HEK293 (cell line): Measurements from ENCODE around the gene RTP5.

ENCODE experiments used
- CTCF ChIA-PET: fragments of 350-600 bp; formaldehyde crosslinking; extraction: SDS; loops from one replicate; lab custom pipeline; 2021; ENCODE audit warnings: antibody characterized with exemption; lab: Yijun Ruan, JAX
- POLR2A ChIA-PET: fragments of 300-600 bp; formaldehyde crosslinking; extraction: SDS; loops from one replicate; lab custom pipeline; 2020; ENCODE audit warnings: antibody characterized with exemption, inconsistent platforms; lab: Yijun Ruan, JAX
- H3K27ac ChIP-seq: fragments of 200-500 bp; sonication (Bioruptor generic); 2 replicates; pipeline ENCODE4 v1.5.1; 2014; ENCODE audit warnings: low read depth, low read length, control low read depth, inconsistent platforms; ENCODE audit errors: extremely low read depth
- H3K36me3 ChIP-seq, 2 experiments: fragments of 200-500 bp in 1 of 2; sonication (Bioruptor generic) in 1 of 2; 1 replicate in 1 of 2; 2 replicates in 1 of 2; pipeline ENCODE4 v1.5.1; 2014 to 2017; ENCODE audit warnings: inconsistent platforms in 2 of 2, low read length in 2 of 2; ENCODE audit not compliant: control insufficient read depth in 2 of 2, insufficient read depth in 1 of 2
- H3K4me1 ChIP-seq: fragments of 200-500 bp; sonication (Bioruptor generic); 2 replicates; pipeline ENCODE4 v1.5.1; 2014; ENCODE audit warnings: mild to moderate bottlenecking, low read length, inconsistent platforms; ENCODE audit not compliant: control insufficient read depth, insufficient read depth
- H3K4me3 ChIP-seq: 2 replicates; pipeline ENCODE4 v1.5.1; 2011; ENCODE audit warnings: low read depth, mild to moderate bottlenecking, control low read depth, low read length, moderate library complexity
- H3K9me3 ChIP-seq: fragments of 200-500 bp; sonication (Bioruptor generic); 2 replicates; pipeline ENCODE4 v1.5.1; 2014; ENCODE audit warnings: low read depth, low read length, inconsistent platforms; ENCODE audit not compliant: control insufficient read depth, insufficient read depth
- PRDM10 ChIP-seq: fragments of 450-650 bp; formaldehyde crosslinking; IDR thresholded peaks from 2 replicates; pipeline ENCODE4 v1.5.1; 2016; ENCODE audit warnings: missing biosample characterization, missing genetic modification characterization
- REPIN1 ChIP-seq: fragments of 450-650 bp; formaldehyde crosslinking; IDR thresholded peaks from 2 replicates; pipeline ENCODE4 v1.5.1; 2017; ENCODE audit warnings: missing biosample characterization, missing genetic modification characterization, low read depth
- SALL2 ChIP-seq: fragments of 450-650 bp; formaldehyde crosslinking; IDR thresholded peaks from 2 replicates; pipeline ENCODE4 v1.5.0; 2017; ENCODE audit warnings: missing biosample characterization, mild to moderate bottlenecking, missing genetic modification characterization, borderline replicate concordance
- ZBTB11 ChIP-seq: fragments of 450-650 bp; formaldehyde crosslinking; conservative IDR thresholded peaks from 2 replicates; pipeline ENCODE4 v1.5.1; 2016; ENCODE audit warnings: low read depth, missing biosample characterization, missing genetic modification characterization
- ZNF155 ChIP-seq: fragments of 450-650 bp; formaldehyde crosslinking; IDR thresholded peaks from 2 replicates; pipeline ENCODE4 v1.5.1; 2016; ENCODE audit warnings: missing biosample characterization, missing genetic modification characterization
- ZNF354C ChIP-seq: fragments of 450-650 bp; formaldehyde crosslinking; IDR thresholded peaks from 2 replicates; pipeline ENCODE4 v1.5.1; 2016; ENCODE audit warnings: missing biosample characterization, missing genetic modification characterization, low read depth, borderline replicate concordance
- ZNF398 ChIP-seq: fragments of 450-650 bp; formaldehyde crosslinking; IDR thresholded peaks from 2 replicates; pipeline ENCODE4 v1.5.1; 2017; ENCODE audit warnings: missing biosample characterization, missing genetic modification characterization
- ZNF501 ChIP-seq: fragments of 450-650 bp; formaldehyde crosslinking; IDR thresholded peaks from 2 replicates; pipeline ENCODE4 v1.5.1; 2016; ENCODE audit warnings: missing biosample characterization, missing genetic modification characterization
- ZNF548 ChIP-seq: fragments of 450-650 bp; formaldehyde crosslinking; IDR thresholded peaks from 2 replicates; pipeline ENCODE4 v1.5.1; 2016; ENCODE audit warnings: missing biosample characterization, missing genetic modification characterization
- ZNF585B ChIP-seq: fragments of 450-650 bp; formaldehyde crosslinking; IDR thresholded peaks from 2 replicates; pipeline ENCODE4 v1.5.1; 2016; ENCODE audit warnings: missing biosample characterization, missing genetic modification characterization
- ZNF768 ChIP-seq: fragments of 450-650 bp; formaldehyde crosslinking; IDR thresholded peaks from 2 replicates; pipeline ENCODE4 v1.5.1; 2018; ENCODE audit warnings: missing biosample characterization, mild to moderate bottlenecking, missing genetic modification characterization
- ZNF776 ChIP-seq: fragments of 450-650 bp; formaldehyde crosslinking; IDR thresholded peaks from 2 replicates; pipeline ENCODE4 v1.5.0; 2017; ENCODE audit warnings: missing biosample characterization, missing genetic modification characterization, borderline replicate concordance
- ZSCAN30 ChIP-seq: fragments of 450-650 bp; IDR thresholded peaks from 2 replicates; pipeline ENCODE4 v1.5.1; 2018; ENCODE audit warnings: missing biosample characterization, mild to moderate bottlenecking, missing genetic modification characterization, moderate library complexity

Gene RTP5

GRCh38 chr2:241887806-241888522 is 18.4 kb downstream of the RTP5 start (continued):
- no peak for TF ChIP-seq ZBTB11 (tag by site-specific recombination)

- Histone ChIP-seq H3K4me1 (peaks cover 5% of the 10 kb centered on the region; the same call in 1 of the 2 replicates), H3K4me3 (no peak overlapping the region), H3K36me3 (no peaks in the 10 kb centered on the region), H3K9me3 (no peaks in the 10 kb centered on the region), H3K27ac (no peak overlapping the region)
- ChIA-PET CTCF (no interaction called here), POLR2A (no interaction called here)
- no peak for TF ChIP-seq ZNF548 (tag by site-specific recombination)
Observed at GRCh38 chr2:241888641-241889040, 19.1 kb downstream of the RTP5 start.

GRCh38 chr2:241890524-241891235 is 21.2 kb downstream of the RTP5 start:
- POLR2A ChIA-PET, result no interaction called here
- Histone ChIP-seq H3K27ac (no peak overlapping the region), H3K36me3 (no peaks in the 10 kb centered on the region), H3K4me3 (no peak overlapping the region), H3K4me1 (peaks cover 5% of the 10 kb centered on the region; the same call in 1 of the 2 replicates)
- TF ChIP-seq ZNF768 (tag by site-specific recombination) (no peak), ZNF155 (tag by site-specific recombination) (no peak), ZSCAN30 (tag by site-specific recombination) (no peak), ZNF354C (tag by site-specific recombination) (no peak), ZNF398 (tag by site-specific recombination) (no peak), ZNF501 (tag by site-specific recombination) (no peak), REPIN1 (tag by site-specific recombination) (no peak), PRDM10 (tag by site-specific recombination) (no peak), ZNF585B (no peak), ZNF776 (tag by site-specific recombination) (no peak), SALL2 (tag by site-specific recombination) (no peak)
- TF ChIP-seq, all 188 proteins: peak for 0
- no peaks in the 10 kb centered on the region for H3K9me3 ChIP-seq
- CTCF ChIA-PET, result interaction anchor here (0.5 kb wide), 1 partner anchor 21 kb away, joined by 4 read pairs; no protein-coding TSS in a partner anchor
